ENCODE measurements around the gene SFRP4.

DNA sequence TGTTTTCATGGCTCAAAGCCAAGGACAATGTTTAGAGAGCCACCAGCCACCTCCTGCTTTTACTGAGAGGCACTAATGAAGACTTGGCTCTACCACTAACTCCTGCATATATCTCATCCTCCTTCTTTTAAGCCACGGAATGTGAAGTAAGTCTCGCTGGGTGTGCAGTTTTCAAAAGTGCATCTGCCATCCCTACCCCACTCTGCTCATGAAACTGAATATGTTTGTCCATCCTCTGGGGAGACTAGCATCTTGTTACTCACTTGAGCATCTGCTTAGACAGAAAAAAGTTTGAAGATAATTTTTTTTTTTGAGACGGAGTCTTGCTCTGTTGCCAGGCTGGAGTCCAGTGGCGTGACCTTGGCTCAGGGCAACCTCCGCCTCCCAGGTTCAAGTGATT is 44.6 kb upstream of the SFRP4 start:
- no peak for TF ChIP-seq POLR2A (IDR thresholded peaks at IDR 0.05)
- TF ChIP-seq, protein P1, sequence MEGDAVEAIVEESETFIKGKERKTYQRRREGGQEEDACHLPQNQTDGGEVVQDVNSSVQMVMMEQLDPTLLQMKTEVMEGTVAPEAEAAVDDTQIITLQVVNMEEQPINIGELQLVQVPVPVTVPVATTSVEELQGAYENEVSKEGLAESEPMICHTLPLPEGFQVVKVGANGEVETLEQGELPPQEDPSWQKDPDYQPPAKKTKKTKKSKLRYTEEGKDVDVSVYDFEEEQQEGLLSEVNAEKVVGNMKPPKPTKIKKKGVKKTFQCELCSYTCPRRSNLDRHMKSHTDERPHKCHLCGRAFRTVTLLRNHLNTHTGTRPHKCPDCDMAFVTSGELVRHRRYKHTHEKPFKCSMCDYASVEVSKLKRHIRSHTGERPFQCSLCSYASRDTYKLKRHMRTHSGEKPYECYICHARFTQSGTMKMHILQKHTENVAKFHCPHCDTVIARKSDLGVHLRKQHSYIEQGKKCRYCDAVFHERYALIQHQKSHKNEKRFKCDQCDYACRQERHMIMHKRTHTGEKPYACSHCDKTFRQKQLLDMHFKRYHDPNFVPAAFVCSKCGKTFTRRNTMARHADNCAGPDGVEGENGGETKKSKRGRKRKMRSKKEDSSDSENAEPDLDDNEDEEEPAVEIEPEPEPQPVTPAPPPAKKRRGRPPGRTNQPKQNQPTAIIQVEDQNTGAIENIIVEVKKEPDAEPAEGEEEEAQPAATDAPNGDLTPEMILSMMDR (IDR thresholded peaks at IDR 0.05): no peak
